PFSK-1 (cell line): ENCODE data around the gene ADAM12.

Experiments used
- POLR2AphosphoS5 ChIP-seq: IDR thresholded peaks from 2 replicates; pipeline ENCODE4 v1.6.1; 2012; ENCODE audit warnings: low read depth, mild to moderate bottlenecking, control low read depth, low read length, moderate library complexity
- SIN3A ChIP-seq: IDR thresholded peaks from 2 replicates; pipeline ENCODE4 v1.6.1; 2012; ENCODE audit warnings: mild to moderate bottlenecking, low read length, moderate library complexity, borderline replicate concordance; ENCODE audit not compliant: insufficient read depth
- TAF1 ChIP-seq: IDR thresholded peaks from 2 replicates; pipeline ENCODE4 v1.6.1; 2012; ENCODE audit warnings: low read length, control low read depth, borderline replicate concordance; ENCODE audit not compliant: insufficient read depth

DNA sequence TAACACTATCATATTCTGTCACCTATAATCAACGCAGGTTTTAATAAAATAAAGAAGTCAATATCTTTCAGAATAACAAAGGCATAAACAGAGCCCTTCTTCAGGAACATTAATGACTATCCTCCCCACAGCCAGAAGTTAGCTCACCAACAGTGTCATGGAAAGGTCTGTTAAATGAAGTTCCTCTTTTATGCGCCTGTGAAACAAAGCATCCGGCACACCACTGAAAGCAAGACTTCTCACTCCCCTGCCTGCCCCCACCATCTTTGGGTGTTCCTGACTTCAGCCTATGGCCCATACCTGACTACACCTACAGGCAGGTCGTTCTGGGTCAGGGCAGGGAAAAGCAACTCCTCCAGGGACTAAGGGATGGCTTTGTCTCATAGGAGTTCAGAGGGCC is 286.5 kb downstream of the ADAM12 start:
- TF ChIP-seq SIN3A, result no peak
- TF ChIP-seq TAF1, result no peak
- TF ChIP-seq POLR2AphosphoS5, result no peak
